ENCODE results near the gene CORIN.

CORIN gene

DNA sequence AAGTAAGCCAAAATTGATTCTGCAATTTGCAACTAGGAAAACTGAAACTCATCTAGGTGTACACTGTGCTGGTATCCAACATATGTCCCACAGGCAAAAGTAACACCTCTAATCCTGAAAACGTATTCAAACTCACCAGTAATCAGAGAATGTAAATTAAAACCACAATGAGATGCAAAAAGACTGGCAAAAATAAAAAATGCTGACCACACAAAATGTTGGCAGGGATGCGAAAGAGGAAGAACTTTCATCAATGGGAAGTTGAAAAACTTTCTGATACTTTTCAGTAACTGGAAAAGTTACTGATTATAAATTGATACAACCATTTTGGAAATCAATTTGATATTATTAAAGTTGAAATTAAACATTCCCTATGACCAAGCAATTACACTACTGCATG lies 20.1 kb upstream of the CORIN start:
- no peak overlapping the region for H3K27ac ChIP-seq (ENCODE audit: low read depth, low read length)
- no peaks in the 10 kb centered on the region for H4K20me1 ChIP-seq (ENCODE audit: control insufficient read depth, insufficient read depth, low read depth, low read length)
- H3K27me3 ChIP-seq (ENCODE audit: control insufficient read depth, low read length) = no peaks in the 10 kb centered on the region
- H3K9me3 ChIP-seq (ENCODE audit: control insufficient read depth, insufficient read depth, low read length) = no peaks in the 10 kb centered on the region
- H3K79me2 ChIP-seq (ENCODE audit: control insufficient read depth, low read length) = no peaks in the 10 kb centered on the region
- H3K36me3 ChIP-seq (ENCODE audit: control insufficient read depth, low read length) = peaks cover 31% of the 10 kb centered on the region
- TF ChIP-seq EZH2phosphoT487 (IDR thresholded peaks at IDR 0.05; ENCODE audit: borderline replicate concordance, low read length) = no peak
- TF ChIP-seq, protein P1, sequence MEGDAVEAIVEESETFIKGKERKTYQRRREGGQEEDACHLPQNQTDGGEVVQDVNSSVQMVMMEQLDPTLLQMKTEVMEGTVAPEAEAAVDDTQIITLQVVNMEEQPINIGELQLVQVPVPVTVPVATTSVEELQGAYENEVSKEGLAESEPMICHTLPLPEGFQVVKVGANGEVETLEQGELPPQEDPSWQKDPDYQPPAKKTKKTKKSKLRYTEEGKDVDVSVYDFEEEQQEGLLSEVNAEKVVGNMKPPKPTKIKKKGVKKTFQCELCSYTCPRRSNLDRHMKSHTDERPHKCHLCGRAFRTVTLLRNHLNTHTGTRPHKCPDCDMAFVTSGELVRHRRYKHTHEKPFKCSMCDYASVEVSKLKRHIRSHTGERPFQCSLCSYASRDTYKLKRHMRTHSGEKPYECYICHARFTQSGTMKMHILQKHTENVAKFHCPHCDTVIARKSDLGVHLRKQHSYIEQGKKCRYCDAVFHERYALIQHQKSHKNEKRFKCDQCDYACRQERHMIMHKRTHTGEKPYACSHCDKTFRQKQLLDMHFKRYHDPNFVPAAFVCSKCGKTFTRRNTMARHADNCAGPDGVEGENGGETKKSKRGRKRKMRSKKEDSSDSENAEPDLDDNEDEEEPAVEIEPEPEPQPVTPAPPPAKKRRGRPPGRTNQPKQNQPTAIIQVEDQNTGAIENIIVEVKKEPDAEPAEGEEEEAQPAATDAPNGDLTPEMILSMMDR (IDR thresholded peaks at IDR 0.05; ENCODE audit: low read depth, low read length, poor library complexity, severe bottlenecking) = no peak
- H3K9me2 ChIP-seq (replicated peaks; ENCODE audit: control insufficient read depth, low read length) = no peaks in the 10 kb centered on the region
- no peak overlapping the region for H3K4me3 ChIP-seq (ENCODE audit: low read length)
- no peak overlapping the region for H3K4me2 ChIP-seq (ENCODE audit: low read length)
- H3F3A ChIP-seq (ENCODE audit: control insufficient read depth, insufficient read depth) = no peaks in the 10 kb centered on the region
- H3K4me1 ChIP-seq (ENCODE audit: control insufficient read depth, low read length) = peaks cover 6% of the 10 kb centered on the region; the same call in 1 of the 2 replicates

DNA sequence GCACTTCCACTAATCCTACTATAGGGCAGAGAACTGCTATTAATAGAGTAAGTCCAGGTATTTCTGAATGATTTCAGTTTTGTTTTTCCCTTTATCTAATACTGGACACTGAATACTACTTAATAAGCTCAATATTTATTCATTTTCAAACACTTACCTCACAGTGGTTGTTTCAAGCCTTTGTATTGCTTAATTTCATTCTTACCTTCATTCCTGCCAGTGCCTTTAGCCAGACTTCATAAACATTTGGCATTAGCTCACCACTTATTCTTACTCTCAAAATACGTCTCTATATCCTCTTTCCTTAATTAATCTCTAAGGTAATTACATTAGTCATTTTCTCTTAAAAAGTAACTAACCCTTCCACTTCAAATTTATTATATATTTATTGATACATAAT lies 18.8 kb upstream of the CORIN start:
- H4K20me1 ChIP-seq (ENCODE audit: control insufficient read depth, insufficient read depth, low read depth, low read length) = no peaks in the 10 kb centered on the region
- H3K79me2 ChIP-seq (ENCODE audit: control insufficient read depth, low read length) = no peaks in the 10 kb centered on the region
- no peak for TF ChIP-seq EZH2phosphoT487 (IDR thresholded peaks at IDR 0.05; ENCODE audit: borderline replicate concordance, low read length)
- TF ChIP-seq, protein P1 (IDR thresholded peaks at IDR 0.05; ENCODE audit: low read depth, low read length, poor library complexity, severe bottlenecking) = no peak
- no peaks in the 10 kb centered on the region for H3K27me3 ChIP-seq (ENCODE audit: control insufficient read depth, low read length)
- no peaks in the 10 kb centered on the region for H3K9me2 ChIP-seq (replicated peaks; ENCODE audit: control insufficient read depth, low read length)
- H3K4me3 ChIP-seq (ENCODE audit: low read length) = no peak overlapping the region
- peaks cover 6% of the 10 kb centered on the region; the same call in 1 of the 2 replicates for H3K4me1 ChIP-seq (ENCODE audit: control insufficient read depth, low read length)
- no peaks in the 10 kb centered on the region; the same call in 1 of the 2 replicates for H3F3A ChIP-seq (ENCODE audit: control insufficient read depth, insufficient read depth)
- peaks cover 34% of the 10 kb centered on the region for H3K36me3 ChIP-seq (ENCODE audit: control insufficient read depth, low read length)
- no peak overlapping the region for H3K27ac ChIP-seq (ENCODE audit: low read depth, low read length)
- no peaks in the 10 kb centered on the region for H3K9me3 ChIP-seq (ENCODE audit: control insufficient read depth, insufficient read depth, low read length)
- no peak overlapping the region for H3K4me2 ChIP-seq (ENCODE audit: low read length)

DNA sequence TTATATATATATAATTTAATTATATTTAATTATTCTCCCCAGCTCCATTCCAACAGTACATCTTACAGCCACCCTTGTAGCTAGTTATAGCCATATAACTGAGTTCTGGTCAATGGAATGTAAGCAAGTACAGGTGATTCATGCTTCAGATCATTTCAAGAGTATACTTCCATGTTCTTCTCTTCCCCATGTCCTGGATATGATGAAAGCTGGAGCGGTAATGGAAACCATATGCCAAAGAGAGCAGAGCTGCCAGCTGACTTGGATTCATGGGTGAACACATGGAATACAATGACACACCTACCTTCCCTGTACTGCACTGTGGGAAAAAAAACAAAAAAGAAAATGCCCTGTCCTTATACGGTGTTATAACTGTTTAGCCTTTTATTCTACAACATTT lies 17.5 kb upstream of the CORIN start:
- no peaks in the 10 kb centered on the region for H4K20me1 ChIP-seq (ENCODE audit: control insufficient read depth, insufficient read depth, low read depth, low read length)
- TF ChIP-seq EZH2phosphoT487 (IDR thresholded peaks at IDR 0.05; ENCODE audit: borderline replicate concordance, low read length) = no peak
- TF ChIP-seq, protein P1 (IDR thresholded peaks at IDR 0.05; ENCODE audit: low read depth, low read length, poor library complexity, severe bottlenecking) = no peak
- no peaks in the 10 kb centered on the region; the same call in 1 of the 2 replicates for H3F3A ChIP-seq (ENCODE audit: control insufficient read depth, insufficient read depth)
- H3K4me3 ChIP-seq (ENCODE audit: low read length) = no peak overlapping the region
- H3K9me3 ChIP-seq (ENCODE audit: control insufficient read depth, insufficient read depth, low read length) = no peaks in the 10 kb centered on the region
- no peaks in the 10 kb centered on the region for H3K79me2 ChIP-seq (ENCODE audit: control insufficient read depth, low read length)
- no peaks in the 10 kb centered on the region for H3K9me2 ChIP-seq (replicated peaks; ENCODE audit: control insufficient read depth, low read length)
- no peak overlapping the region for H3K27ac ChIP-seq (ENCODE audit: low read depth, low read length)
- H3K27me3 ChIP-seq (ENCODE audit: control insufficient read depth, low read length) = no peaks in the 10 kb centered on the region
- H3K4me1 ChIP-seq (ENCODE audit: control insufficient read depth, low read length) = peaks cover 6% of the 10 kb centered on the region; the same call in 1 of the 2 replicates
- no peak overlapping the region for H3K4me2 ChIP-seq (ENCODE audit: low read length)
- peaks cover 43% of the 10 kb centered on the region for H3K36me3 ChIP-seq (ENCODE audit: control insufficient read depth, low read length)
